Kidney tubule cell (primary cell): ENCODE results near the gene SKA1.
"Not testable (repeated sequence)": the region's sequence is repeated elsewhere in the genome, so short reads cannot be mapped to it uniquely, and the experiment has no call there.

Experiments
- DNase-seq: peaks from one replicate; pipeline ENCODE4 v3.0.0-alpha.2; 2018; ENCODE audit warnings: low spot score

SKA1 gene

DNA sequence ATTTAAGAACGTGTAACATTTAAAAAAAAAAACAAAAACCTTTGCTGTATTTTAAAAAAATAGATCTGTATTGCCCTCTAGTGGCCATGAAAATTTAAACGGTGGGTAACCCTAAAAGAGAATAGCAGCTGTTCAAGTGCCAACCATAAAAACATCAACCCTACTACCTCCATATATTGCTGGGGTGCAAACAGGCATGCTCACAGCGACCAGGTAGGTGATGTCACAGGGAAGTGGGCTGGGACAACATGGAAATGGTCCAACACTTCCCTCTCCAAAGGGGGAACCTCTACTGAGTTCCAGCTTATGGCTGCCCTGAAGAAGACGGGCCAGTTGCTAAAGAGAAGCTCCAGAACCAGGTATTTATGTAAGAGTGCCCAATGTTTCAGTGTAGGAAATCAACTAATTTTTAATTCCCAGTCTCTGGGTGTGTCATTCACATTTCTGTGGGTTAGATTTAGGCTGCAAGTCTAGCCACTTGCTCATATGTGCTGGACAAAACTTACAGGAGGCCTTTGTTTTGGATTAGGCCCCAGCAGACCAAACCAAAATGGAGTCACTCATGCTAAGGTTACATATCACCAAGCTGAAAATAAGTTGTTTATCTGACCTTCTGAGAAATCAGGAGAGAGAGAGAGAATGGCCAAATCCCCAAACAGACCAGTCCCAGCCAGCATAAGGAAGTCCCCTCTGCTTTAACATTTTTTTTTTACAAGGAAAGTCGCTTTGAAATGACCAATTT lies 54.5 kb downstream of the SKA1 start:
- DNase-seq = peak; percentile 37

DNA sequence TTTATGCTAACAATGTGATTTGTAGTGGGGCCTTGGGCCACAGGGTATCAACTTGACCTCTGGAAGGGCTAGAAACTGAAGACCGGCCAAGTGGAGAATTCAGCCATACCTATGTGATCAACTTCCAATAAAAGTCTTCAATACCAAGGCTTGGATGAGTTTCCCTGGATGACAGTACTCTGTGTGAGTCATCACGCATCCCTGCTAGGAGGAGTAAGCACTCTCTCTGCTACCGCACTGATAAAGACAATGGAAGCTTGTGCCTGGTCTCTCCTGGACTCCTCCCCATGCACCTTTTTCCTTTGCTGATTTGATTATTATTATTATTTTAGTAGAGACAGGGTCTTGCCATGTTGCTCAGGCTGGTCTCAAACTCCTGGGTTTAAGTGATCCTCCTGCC lies 58.1 kb downstream of the SKA1 start:
- DNase-seq = peak; percentile 11

DNA sequence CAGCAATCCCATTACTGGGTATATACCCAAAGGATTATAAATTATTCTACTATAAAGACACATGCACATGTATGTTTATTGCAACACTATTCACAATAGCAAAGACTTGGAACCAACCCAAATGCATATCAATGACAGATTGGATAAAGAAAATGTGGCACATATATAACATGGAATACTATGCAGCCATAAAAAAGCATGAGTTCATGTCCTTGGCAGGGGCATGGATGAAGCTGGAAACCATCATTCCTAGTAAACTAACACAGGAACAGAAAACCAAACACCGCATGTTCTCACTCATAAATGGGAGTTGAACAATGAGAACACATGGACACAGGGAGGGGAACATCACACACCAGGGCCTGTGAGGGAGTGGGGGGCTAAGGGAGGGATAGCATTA lies 61.9 kb downstream of the SKA1 start:
- not testable (repeated sequence) for DNase-seq

DNA sequence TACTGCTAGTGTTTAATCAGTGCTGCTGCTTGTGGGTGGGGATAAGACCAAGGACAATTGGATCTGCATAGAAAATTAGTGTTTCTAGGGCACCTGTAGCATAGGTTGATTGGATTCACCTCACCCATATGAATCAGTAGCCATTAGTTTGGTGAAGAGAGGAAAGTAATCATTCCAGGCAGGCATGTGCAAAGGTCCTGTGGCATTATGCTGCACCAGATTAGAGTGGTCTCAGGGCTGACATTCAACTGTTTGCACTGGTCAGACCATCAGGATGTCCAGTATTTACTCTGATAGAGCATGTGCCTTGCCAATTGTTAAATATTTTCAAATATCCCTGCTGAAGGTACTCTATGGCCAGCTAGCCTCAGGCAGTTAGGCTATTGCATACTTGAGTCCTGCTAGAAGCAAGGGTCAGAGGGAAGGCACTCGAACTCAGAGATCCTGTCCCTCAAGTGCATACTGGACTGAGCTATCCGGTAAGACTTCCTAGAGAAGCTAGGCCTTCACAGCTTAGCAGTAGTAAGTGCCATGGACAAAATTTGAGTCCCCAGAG lies 64.7 kb downstream of the SKA1 start:
- no peak for DNase-seq

DNA sequence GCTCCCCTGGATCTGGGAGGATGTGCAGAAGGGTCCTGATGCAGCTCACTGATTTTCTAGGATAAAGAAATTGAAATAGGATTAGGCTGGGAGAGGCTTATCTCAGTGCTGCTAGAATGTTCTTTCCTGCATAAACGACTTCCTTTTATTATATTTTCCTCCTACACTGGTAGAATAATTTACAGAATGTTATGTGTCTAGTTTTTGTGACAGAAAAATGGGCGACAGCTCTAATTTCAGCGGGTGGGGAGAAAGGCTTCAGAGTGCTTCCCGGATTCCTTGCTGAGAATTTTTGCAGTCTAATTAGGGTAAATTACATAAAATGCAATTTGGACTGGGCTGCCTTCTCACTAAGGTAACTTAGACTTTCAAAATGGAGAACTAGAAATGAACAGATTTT lies 66.2 kb downstream of the SKA1 start:
- no peak for DNase-seq

GRCh38 chr18:50441501-50441900 lies 66.7 kb downstream of the SKA1 start:
- DNase-seq = no peak
